T47D (cell line): ENCODE measurements around the gene NANS.
"Not testable (repeated sequence)": the region's sequence is repeated elsewhere in the genome, so short reads cannot be mapped to it uniquely, and the experiment has no call there.

Experiments
- DNase-seq, 2 experiments: peaks; one replicate each; pipeline versions ENCODE4 v3.0.0 to v3.0.0-alpha.2; 2011 to 2012; ENCODE audit warnings: low read depth in 1 of 2, low spot score in 1 of 2
- JUND ChIP-seq: IDR thresholded peaks from 2 replicates; pipeline ENCODE4 v1.6.1; 2012; ENCODE audit warnings: low read depth
- in situ Hi-C: cut with HindIII; loops from 2 replicates; pipeline ENCODE4 v1.10.0; 2016; ENCODE audit warnings: low sequenced_read_pairs, low pct_unique_long_range_greater_than_20kb

Gene NANS

DNA sequence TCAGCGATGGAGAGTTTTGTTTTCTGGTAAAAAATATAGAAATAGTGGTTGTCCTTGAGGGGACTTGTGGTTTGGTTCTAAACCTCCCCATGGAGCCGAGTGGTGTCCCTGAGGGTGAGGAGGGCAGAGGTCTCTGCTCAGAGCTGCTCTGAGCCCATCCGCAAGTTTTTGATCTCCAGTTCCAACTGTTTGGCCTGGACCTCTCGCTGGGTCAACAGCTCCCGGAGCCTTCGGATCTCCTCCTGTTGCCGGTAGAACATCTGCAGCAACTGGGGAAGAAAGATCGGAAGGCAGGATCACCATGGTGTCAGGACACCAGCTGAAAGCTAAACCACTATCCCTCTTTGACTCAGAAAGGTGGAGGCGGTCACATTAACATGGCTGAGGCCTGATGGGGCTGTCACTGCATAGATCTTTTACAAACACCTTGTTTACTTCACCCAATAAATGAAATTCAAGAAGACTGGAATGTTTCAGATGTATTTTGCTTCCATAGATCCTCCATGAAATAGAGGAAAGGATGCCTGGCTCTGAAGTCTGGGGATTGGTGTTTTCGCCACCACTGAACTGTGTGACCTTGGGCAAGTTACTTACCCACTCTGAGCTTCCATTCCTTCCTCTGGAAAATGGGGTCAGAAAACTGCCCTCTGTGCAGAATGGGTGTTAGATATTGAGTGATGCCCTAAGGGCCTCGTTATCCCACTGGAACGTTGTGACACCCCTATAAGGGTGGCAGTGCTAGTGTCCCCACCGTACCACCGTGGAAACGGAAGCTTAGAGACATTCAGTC lies 68.3 kb downstream of the NANS start:
- in situ Hi-C loops = no loop called here
- no peak for DNase-seq
- TF ChIP-seq JUND = no peak

DNA sequence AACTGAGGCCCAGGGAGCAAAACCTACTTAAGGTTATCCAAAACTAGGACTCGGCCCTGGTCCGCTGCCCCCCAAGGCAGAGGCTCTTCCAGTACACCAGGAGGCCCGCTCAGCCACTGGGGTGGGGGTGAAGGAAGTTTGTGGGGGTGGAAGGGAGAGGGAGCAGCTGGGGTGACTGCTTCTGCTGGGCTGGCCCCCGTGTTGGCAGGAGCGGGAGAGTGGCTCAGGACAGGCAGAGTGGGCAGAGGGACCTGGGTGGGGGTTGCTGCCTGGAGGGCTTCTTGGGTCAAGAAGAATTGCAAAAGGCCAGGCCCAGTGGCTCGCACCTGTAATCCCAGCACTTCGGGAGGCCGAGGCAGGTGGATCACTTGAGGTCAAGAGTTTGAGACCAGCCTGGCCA lies 70.7 kb downstream of the NANS start:
- no peak for DNase-seq
- TF ChIP-seq JUND = no peak
- in situ Hi-C loops = no loop called here

DNA sequence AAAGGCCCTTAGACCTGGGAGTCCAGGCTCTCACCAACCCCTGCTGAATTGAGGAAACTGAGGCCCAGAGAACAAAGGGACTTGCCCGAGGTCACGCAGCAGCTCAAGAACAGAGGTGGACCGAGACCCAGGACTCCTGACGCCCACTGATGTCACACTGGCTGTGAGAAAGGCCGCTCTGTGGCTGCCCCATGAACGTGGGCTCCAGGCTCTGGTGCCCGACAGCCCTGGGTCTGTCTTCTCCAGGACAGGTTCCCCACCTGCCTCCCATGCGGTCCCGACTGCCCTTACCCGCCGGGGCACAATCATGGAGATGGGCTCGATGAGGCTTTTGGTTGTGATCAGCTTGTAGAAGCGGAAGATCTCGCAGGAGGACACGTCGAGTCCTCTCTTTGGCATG lies 71.8 kb downstream of the NANS start:
- DNase-seq = no peak
- in situ Hi-C loops = no loop called here
- TF ChIP-seq JUND = no peak

DNA sequence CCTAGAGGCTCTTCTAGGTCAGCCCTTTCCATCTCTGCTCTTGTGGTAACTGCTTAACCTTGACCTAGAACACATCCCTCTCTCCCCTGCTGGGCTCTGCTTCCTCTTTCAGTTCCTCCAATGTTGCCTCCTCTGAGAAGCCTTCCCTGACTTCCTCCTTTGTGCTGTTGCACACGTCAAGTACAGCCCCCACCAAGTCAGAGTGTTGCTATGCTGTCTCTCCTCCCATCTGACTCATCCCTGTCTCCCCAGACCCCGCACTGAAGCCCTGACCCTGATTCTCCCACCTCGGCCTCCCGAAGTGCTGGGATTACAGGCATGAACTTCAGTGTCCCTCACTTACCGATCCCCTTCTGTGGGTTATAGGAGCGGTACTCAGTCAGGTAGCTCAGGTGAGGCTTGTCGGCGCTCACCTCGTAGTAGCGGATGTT lies 72.9 kb downstream of the NANS start:
- TF ChIP-seq JUND = no peak
- in situ Hi-C loops = no loop called here
- no peak for DNase-seq

DNA sequence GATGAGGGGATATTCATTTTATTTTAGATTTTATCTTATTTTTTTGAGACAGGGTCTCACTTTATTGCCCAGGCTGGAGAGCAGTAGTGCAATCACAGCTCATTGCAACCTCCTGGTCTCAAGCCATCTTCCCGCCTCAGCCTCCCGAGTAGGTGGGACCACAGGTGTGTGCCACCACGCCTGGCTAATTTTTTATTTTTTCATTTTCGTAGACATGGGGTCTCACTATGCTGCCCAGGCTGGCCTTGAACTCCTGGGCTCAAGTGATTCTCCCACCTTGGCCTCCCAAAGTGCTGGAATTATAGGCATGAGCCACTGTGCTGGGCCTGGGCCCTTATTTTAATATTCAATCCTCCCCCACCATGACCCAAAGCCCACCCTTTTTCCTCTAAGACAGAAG lies 73.5 kb downstream of the NANS start:
- in situ Hi-C loops, DNase-seq: not testable (repeated sequence)

DNA sequence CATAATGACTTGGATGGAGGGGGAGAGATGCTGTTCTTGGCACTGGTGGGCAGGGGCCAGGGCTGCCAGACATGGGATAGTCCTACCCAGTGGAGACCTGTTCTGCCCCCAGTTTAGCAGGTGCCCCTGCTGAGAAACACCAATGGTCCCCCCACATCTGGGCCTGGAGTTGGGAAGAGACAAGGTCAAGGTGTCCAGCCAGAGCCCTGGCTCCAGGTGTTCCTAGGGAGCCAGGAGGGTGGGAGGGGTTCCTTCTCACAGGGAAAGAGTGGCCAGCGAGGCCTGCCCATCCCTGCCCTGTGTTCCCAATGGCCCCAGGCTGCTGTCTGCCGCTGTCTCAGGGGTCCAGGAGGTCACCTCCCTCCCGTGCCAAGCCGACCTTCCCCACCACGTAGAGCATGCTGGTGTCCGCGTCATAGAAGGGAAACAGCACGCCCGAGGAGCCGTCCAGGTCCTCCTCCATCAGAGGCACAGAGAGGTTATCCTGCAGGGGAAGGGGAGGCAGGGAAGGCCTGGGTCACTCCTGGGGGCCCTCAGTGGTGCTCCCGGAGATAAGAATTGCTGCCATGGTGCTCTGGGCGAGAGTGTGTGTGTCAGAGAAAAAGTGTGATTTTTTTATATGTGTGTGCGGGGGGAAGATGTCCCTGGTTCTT lies 74.2 kb downstream of the NANS start:
- in situ Hi-C loops = no loop called here
- DNase-seq = no peak

DNA sequence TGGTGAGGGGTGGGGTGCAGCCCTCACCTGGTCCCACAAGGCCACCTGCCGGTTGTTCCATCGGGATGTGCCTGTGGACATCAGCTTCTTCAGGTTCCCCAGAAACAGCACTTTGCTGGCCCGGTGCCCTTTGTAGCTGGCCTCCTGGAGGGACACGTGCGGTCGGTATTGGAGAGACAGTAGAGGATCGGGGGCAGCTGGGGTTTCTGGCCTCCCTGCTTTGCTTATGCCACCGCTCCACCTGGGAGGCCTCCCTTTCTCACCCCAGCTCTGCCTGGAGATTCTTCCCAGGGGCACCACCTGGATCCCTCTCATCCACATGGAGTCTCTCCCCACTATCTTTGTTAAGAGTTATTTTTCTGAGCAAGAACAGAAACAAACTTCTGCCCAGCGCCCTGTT lies 75.6 kb downstream of the NANS start:
- DNase-seq = no peak
- no peak for TF ChIP-seq JUND
- in situ Hi-C loops = no loop called here

More for the DNA sequence above, 74.2 kb downstream of the NANS start:
- no peak for TF ChIP-seq JUND
